ENCODE data around the gene TPSAB1.
"Not testable (repeated sequence)": the region's sequence is repeated elsewhere in the genome, so short reads cannot be mapped to it uniquely, and the experiment has no call there.

Gene TPSAB1

DNA sequence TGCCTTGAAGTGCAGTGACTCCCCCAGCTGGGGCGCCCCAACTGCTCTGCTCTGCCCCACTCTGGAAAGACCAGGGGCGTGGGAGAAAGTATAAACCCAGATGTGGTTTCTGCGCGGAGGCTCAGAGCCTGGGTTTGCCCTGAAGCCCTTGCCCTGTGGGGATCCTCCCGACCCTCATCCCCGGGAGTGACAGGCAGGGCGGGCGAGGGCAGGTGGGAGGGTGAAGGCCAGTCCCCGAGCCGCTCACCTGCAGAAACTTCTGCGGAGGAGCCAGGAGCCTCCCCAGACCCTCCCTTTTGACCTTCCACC, 19.2 kb downstream of the TPSAB1 start:
- no peak for DNase-seq (ENCODE audit: insufficient read length, low spot score)
- no peak for FAIRE-seq

GRCh38 chr16:1260101-1260680, 19.7 kb downstream of the TPSAB1 start:
- DNase-seq (ENCODE audit: insufficient read length, low spot score) (no peak), FAIRE-seq (no peak)
- TF ChIP-seq POLR2A (IDR thresholded peaks at IDR 0.05; ENCODE audit: low read depth, low read length), result no peak

More for the DNA sequence above, 19.2 kb downstream of the TPSAB1 start:
- no peak for TF ChIP-seq POLR2A (IDR thresholded peaks at IDR 0.05; ENCODE audit: low read depth, low read length)

GRCh38 chr16:1261131-1261892, 20.8 kb downstream of the TPSAB1 start:
- TF ChIP-seq POLR2A (IDR thresholded peaks at IDR 0.05; ENCODE audit: low read depth, low read length), result no peak
- FAIRE-seq (no peak), DNase-seq (ENCODE audit: insufficient read length, low spot score) (no peak)

DNA sequence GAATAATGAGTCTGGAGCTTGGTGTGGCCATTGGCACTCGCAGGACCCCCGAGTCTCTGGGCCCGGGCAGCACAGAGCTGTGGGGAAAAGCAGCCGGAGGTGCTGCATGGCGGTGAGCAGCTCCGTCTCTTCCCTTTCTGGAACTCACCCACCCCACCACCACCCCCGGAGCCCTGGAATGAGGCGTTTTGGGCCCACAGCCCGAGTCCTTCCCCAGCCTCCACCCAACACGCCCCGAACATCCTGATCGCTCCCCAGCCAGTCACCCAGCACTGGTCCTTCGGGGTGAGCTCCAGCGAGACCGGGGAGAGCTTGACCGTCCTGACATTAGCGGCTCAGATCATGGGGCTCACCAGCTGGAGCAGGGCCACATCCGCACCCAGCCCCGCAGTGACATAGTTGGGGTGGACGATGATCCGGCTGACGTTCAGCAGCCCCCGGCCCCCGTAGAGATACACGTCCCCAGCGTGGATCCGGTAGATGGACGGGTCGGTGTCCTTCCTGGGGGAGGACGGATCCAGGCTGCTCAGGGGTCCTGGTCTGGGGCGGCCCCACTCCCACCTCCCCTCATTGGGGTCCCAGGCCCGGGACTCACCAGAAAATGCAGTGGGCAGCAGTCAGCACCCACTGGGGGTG, 21.8 kb downstream of the TPSAB1 start:
- FAIRE-seq, result no peak
- DNase-seq (ENCODE audit: insufficient read length, low spot score), result no peak
- no peak for TF ChIP-seq POLR2A (IDR thresholded peaks at IDR 0.05; ENCODE audit: low read depth, low read length)

DNA sequence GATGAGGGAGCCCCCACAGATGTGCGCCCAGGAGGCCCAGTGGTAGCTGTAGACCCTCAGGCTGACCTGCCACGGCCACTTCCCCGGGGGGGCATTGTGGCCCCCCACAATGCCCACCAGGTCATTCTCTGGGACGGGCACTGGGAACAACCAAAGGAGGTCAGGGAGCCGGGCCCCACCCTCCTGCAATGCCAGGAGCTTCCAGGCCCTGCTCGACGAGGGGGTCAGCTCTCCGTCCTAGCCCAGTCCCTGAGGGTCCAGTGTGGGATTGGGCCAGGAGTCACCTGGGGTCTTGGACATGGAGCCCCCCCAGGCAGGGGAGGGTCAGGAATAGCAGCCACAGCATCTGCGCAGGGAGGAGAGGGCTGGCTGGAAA, 22.3 kb downstream of the TPSAB1 start:
- no peak for DNase-seq (ENCODE audit: insufficient read length, low spot score)
- TF ChIP-seq POLR2A (IDR thresholded peaks at IDR 0.05; ENCODE audit: low read depth, low read length), result no peak
- no peak for FAIRE-seq

DNA sequence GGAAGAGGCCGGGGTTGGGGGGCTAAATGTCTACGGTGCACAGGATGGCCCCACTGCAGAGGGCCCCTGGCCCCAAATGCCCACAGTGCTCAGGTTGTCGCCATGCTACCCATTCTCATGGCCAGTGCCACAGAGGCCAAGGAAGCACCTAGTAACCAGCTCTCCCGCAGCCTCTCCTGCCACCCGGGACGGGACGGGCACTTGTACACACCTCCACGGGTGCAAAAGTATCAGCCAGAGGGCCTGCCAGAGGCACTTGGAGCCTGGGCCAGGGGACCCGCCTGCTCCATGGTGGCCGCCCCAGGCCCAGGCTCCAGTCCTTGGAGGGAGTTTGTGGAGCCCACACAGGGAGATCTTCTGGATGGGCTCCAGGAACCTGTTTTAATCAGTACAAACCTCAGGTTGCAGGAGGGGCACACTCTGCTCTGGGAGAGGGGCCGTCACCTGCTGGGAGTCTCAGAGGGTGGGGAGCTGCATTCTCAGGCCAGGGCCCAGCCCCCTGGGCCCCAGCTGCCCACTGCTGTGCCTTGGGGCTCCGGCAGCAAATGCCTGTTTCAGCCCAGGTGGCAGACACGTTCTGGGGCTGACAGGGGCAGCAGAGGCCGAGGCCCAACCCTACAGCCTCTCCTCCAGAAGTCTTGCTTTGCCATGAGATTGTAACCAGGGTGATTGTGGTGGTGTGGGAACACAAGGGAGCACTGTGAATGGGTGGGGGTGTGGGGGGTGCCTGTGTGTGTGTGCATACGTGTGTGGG, 23.3 kb downstream of the TPSAB1 start:
- no peak for TF ChIP-seq POLR2A (IDR thresholded peaks at IDR 0.05; ENCODE audit: low read depth, low read length)
- DNase-seq (ENCODE audit: insufficient read length, low spot score), result no peak
- FAIRE-seq, result no peak

- FAIRE-seq, result no peak
- no peak for DNase-seq (ENCODE audit: insufficient read length, low spot score)
- TF ChIP-seq POLR2A (IDR thresholded peaks at IDR 0.05; ENCODE audit: low read depth, low read length), result no peak
These were observed 24.0 kb downstream of the TPSAB1 start for GRCh38 chr16:1264345-1265089.

- FAIRE-seq (no peak), DNase-seq (ENCODE audit: insufficient read length, low spot score) (no peak)
- TF ChIP-seq POLR2A (IDR thresholded peaks at IDR 0.05; ENCODE audit: low read depth, low read length), result no peak
These were observed 24.7 kb downstream of the TPSAB1 start for GRCh38 chr16:1265090-1265630.

DNA sequence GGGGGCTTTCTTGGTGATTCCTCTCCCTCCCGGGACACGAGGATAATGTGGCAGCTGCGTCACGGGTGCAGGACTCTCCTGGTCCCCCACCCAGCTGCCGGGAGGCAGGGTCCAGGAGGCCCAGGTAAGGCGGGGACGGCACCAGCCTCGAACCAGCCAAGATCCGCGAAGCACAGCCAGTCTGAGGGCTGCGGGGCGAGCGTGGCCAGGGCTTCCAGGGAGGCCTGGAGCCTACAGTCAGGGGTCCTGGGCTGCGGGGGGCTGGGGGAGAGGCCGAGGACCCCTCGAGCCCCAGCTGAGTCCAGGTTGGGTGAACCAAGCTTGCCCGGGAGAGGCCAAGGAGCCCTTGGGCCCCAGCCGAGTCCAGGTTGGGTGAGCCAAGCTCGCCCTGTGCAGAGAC, 25.3 kb downstream of the TPSAB1 start:
- FAIRE-seq (no peak), DNase-seq (ENCODE audit: insufficient read length, low spot score) (no peak)
- TF ChIP-seq POLR2A (IDR thresholded peaks at IDR 0.05; ENCODE audit: low read depth, low read length), result no peak

GRCh38 chr16:1269418-1269817, 28.9 kb downstream of the TPSAB1 start:
- DNase-seq (ENCODE audit: insufficient read length, low spot score); FAIRE-seq: not testable (repeated sequence)

GRCh38 chr16:1271380-1271723, 30.8 kb downstream of the TPSAB1 start:
- no peak for TF ChIP-seq POLR2A (IDR thresholded peaks at IDR 0.05; ENCODE audit: low read depth, low read length)
- DNase-seq (ENCODE audit: insufficient read length, low spot score), result no peak
- FAIRE-seq, result no peak

GRCh38 chr16:1271724-1272413, 31.4 kb downstream of the TPSAB1 start:
- DNase-seq (ENCODE audit: insufficient read length, low spot score); FAIRE-seq: not testable (repeated sequence)
